Hematopoietic multipotent progenitor cell treated with erythropoietin and hydrocortisone succinate and interleukin-3 and kit ligand, for 4 days (in vitro differentiated cells): ENCODE results near the gene C9orf85.

Experiments used
- DNase-seq: peaks from one replicate; pipeline ENCODE4 v3.0.0-alpha.2; 2015

Gene C9orf85

GRCh38 chr9:71908825-71909224 is 2.6 kb upstream of the C9orf85 start:
- no peak for DNase-seq

DNA sequence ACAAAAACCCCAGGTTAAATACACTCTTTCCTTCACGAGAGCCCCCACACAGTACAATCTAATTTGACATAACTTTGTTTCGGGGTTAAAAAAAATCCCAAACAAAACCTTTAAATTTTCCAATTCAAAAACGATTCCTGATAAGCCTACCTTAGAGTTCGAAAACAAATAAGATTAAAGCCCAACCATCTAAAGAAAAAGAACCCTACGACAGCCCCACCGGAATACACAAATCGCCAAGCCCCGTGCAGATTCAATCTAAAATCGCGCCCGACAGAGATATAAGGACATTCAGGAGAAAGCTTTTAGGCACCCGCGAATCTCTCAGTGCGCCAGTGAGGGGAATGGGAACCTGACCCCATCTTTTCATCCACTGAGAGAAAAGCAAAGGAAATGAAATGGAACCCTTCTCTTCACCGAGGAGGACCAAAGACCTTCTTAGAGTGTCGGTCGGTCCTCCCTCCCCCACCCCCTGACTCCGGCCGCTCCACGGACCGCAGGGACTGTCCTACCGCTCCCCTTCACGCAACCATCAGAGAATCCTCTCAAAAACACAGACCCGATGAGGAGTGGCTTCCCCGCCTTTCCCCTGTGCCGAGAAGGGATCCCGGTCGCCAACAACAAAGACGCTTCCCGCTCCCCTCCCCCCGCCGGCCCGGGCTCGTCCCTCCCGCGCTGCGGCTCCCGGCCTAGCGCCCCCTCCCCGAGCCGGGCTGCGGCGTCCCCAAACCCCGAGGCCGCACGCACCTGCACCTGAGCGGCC is 1.4 kb upstream of the C9orf85 start:
- DNase-seq, result peak; percentile 63

DNA sequence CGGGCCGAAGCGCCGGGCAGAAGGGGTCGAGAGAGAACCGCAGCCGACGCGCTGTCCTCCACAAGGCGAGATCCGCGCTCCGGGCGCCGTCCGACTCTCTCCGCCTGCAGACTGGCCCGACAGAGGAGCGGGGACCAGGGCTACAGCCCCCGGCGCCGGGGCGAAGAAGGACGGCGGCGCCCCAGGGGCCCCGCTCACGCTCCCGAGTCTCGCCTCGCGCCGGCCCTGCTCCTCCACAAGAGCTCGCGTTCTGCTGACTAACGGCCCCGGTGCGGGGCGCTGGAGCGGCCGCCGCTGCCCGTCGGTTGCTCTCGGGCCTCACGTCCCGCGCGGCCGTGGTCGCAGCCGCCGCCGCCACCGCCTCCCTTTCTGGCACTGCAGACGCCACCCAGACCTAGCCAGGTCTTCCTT is 784 bp upstream of the C9orf85 start:
- DNase-seq, result no peak

DNA sequence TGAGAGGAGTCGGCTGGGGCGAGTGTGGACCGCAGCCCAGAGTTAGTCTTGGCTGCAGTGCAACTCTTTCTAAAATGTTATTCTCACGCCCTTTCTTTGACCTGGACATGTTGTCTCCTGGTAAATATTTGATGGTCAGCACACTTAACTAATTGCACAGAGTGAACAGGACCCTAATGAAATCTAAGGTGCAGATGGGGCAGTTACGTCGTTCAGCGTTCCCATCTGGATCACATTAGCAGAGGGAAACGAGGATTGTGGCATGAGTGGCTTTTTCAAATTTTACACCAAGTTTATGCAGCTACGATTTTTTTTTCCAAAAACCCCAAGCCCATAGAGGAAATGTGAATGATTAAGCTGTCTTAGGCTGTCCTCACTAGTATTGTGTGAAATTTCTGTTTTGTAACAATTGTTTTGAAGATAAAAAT is 483 bp downstream of the C9orf85 start:
- no peak for DNase-seq

GRCh38 chr9:71915495-71915894 is 4.1 kb downstream of the C9orf85 start:
- DNase-seq, result no peak

GRCh38 chr9:71916834-71917534 is 5.5 kb downstream of the C9orf85 start:
- peak; percentile 49 for DNase-seq

DNA sequence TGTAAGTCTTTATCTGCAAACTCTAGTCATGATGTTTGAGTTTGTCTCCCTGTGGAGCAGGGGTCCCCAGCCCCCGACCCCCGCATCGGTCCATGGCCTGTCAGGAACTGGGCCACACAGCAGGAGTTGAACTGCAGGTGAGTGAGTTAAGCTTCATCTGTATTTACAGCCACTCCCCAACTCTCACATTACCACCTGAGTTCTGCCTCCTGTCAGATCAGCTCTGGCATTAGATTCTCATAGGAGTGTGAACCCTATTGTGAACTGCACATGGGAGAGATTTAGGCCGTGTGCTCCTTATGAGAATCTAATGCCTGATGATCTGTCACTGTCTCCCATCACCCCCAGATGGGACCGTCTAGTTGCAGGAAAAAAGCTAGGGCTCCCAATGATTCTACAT is 7.0 kb downstream of the C9orf85 start:
- DNase-seq, result no peak

DNA sequence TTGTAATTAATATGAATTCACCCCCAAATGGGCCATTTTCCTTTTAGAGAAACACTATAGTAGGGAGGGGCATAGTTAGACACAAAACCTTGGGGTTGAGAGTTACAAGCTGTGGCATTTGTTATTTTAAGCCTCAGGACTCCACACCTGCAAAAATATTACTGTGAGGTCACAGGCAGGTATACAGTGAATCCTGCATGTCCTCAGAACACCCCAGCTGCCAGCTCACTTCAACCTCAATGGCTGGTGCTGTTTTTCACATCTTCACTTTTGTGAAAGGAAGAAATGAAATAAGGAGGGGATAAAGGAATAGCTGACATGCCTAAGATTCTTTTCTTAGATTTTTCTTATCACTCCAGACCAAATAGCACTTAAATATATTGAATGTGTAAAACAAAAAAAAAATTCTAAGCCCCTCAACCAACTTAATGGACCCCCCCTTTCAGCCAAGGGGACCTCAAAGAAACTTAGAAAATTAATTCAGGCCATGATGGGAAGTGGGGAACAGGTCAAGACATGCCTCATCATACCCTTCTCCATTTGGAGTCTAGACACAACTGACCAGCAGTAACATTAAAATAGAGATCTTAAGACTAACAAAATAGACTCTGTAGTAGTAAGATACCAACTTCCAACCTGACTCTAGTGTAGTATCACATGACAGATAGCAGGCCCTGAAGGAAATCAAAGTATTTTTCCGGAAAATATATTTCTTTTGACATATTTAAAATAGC is 9.2 kb downstream of the C9orf85 start:
- no peak for DNase-seq

GRCh38 chr9:71921190-71921814 is 9.9 kb downstream of the C9orf85 start:
- DNase-seq, result no peak

GRCh38 chr9:71924576-71924975 is 13.1 kb downstream of the C9orf85 start:
- DNase-seq, result no peak

DNA sequence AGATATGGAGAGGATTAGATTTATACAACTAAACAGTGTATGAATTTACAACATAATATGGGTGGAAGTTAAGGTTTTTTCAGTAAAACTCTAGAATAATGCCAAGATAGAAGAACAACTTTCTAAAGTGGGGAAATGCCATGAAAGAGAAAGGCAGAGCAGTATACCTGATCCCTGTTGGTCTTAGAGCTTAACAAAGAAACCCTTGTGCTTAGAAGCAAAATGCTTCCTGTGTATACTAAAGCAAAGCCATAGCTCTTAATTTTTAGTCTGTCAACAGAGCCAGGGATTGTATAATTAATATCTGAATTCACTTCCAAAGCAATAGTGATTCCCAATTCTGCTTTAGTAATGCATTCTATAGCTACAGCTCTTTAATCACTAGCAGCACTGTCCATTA is 14.4 kb downstream of the C9orf85 start:
- no peak for DNase-seq

GRCh38 chr9:71928376-71928775 is 16.9 kb downstream of the C9orf85 start:
- no peak for DNase-seq

GRCh38 chr9:71928806-71929205 is 17.4 kb downstream of the C9orf85 start:
- no peak for DNase-seq

- no peak for DNase-seq
Measured at GRCh38 chr9:71929223-71929622, 17.8 kb downstream of the C9orf85 start.

GRCh38 chr9:71929791-71930440 is 18.5 kb downstream of the C9orf85 start:
- DNase-seq, result no peak

GRCh38 chr9:71931166-71931565 is 19.7 kb downstream of the C9orf85 start:
- DNase-seq, result no peak

GRCh38 chr9:71936066-71936465 is 24.6 kb downstream of the C9orf85 start:
- no peak for DNase-seq

DNA sequence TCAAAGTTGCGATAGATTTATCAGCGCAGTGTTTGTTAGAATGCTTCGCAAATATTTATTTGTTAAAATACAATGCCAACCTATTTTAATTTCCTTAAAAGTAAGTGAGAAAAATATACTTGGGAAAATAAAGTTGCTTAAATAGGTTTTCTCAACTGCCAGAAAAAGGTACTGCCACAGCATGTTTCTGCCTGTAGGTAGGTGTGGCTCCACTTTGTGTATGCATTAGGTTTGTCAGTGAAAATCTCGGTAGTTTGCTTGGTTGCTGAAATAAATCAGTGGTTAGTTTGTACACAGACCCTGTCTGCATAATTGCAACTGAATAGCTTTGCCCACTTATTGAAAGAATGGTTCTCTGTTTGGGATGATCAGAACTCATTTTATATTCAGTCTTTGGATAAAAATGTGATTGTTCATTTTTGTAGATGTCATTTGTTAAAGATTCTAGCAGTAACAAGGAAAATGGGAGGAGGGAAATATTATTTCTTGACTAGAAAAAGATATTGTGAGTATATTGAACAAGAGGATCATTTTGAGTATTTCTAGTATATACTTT is 25.7 kb downstream of the C9orf85 start:
- DNase-seq, result no peak

GRCh38 chr9:71937898-71938297 is 26.5 kb downstream of the C9orf85 start:
- no peak for DNase-seq

- DNase-seq, result no peak
Measured at GRCh38 chr9:71941060-71941568, 29.7 kb downstream of the C9orf85 start.

GRCh38 chr9:71941998-71942567 is 30.6 kb downstream of the C9orf85 start:
- DNase-seq, result no peak
